HG03378 (cell line): Measurements from ENCODE around the gene RNF220.

Source experiments
- ATAC-seq: cut with Tn5 transposase; IDR thresholded peaks from one replicate; pipeline ENCODE4 v1.9.1; 2021; ENCODE audit warnings: mild to moderate bottlenecking, moderate library complexity; ENCODE audit not compliant: unreplicated experiment

Gene RNF220

DNA sequence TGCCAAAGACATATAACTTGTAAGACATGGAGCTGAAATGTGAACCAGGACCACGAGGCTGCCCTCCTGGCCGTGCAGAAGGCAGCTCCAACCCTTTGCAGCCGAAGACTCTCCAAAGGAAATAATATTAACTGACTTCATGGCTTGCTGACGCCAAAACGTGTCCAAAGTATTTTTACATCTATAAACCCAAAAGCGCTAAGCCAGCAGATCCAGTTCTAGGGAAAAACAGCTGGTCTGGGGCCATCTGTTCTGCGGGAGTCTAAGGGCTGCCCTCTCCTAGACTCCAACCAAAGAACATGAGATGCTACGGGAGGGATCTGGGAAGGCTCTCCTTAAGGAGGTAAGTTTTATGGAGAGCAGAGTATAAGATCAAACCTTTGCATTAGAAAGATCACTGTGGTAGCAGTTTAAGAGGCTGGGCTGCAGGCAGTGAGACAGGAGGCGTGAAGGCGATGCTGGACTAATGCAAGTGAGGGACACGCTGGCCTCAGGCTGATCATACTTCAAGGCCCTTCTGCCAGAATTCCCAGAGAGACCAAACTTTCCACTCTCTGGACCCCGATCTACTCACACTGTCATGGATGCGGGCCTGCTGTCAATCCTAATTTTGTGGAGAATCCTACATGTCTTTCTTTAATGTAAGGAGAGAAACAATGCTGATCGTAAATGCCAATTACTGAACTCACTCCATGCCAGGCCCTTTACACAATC, 268.1 kb downstream of the RNF220 start:
- ATAC-seq, result no peak

DNA sequence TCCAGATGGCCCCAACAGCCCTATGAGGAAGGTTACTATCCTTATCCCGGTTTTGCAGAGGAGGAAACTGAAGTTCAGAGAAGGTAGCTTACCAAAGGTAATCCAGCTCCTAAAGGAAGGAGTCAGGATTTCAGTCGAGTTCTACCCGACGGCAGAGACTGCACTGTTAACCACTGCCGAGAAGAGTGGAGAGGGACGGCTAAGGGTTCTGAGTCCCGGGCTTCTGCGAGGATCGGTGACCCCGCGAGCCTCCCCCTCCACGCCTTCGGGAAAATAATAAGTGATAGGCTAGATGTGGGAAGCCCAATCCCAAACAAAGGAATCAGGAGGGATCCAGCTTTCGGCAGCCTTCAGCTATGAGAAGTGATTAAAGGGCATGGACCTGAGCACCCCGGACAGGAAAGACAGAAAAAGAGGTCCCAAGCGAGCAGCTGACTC, 268.6 kb downstream of the RNF220 start:
- peak; percentile 2 for ATAC-seq

DNA sequence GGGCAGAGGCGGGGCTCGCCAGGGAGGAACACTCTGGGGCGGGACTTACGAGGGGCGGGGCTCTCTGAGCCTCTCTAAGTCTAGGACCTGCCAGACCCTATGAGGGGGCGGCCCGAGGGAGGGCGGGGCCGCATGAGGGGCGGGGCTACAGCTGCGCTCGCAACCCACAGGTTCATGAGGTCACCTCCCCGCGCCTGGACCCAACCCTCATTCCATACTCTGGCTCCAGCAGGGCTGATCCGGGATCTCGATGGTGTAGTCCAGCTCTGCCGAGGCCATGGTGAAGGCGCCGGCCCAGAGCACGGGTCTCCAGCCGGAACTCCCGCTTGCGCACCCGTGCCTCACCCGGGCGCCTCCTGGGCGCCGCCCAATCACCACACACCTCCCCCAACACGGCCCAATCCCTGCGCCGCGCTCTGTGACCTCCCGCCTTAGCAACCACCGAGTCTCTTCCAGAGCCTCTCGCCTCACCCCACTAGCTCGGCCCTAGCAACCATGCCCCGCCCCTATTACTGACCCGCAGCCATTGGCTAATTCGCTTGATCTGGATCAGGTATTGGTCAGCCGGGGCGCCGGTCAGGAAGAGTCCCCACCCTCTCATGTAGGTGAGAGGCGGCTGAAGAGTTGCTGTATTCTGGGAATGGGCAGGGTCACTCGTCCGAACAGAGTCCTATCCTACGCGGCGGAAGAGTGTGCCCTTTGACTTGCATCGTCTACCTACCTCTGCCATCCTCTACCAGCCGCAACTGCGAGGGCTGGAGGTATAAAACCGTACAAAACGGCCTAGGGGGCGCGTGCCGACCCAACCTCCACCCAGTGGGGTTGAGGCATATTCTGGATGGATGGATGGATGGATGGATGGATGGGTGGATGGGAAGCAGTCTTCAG, 269.3 kb downstream of the RNF220 start, which contains the start of the genes ARMH1 and TMEM53:
ARMH1 (plus strand) TSS at position 602 of the 888 bp plus-strand sequence. CDS start 14,984 bp downstream, outside the sequence.
TMEM53 (minus strand) TSS at position 369 of the 888 bp plus-strand sequence; CDS start at position 279, 90 bp downstream.
- peak; percentile 89 for ATAC-seq

DNA sequence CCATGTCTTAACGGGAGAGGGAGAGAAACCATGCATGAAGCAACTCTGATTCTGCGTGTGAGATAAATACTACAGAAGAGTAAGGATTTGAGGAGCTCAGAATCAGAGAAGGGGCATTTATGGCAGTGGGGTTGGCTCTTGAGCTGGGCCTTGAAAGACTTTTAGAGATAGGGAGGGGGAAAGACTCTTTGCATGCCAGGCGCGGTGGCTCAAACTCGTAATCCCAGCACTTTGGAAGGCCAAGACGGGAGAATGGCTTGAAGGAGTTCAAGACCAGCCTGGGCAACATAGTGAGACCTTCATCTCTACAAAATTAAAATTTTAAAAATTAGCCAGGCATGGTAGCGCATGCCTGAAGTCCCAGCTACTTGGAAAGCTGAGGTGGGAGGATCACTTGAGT, 270.1 kb downstream of the RNF220 start:
- ATAC-seq, result no peak

DNA sequence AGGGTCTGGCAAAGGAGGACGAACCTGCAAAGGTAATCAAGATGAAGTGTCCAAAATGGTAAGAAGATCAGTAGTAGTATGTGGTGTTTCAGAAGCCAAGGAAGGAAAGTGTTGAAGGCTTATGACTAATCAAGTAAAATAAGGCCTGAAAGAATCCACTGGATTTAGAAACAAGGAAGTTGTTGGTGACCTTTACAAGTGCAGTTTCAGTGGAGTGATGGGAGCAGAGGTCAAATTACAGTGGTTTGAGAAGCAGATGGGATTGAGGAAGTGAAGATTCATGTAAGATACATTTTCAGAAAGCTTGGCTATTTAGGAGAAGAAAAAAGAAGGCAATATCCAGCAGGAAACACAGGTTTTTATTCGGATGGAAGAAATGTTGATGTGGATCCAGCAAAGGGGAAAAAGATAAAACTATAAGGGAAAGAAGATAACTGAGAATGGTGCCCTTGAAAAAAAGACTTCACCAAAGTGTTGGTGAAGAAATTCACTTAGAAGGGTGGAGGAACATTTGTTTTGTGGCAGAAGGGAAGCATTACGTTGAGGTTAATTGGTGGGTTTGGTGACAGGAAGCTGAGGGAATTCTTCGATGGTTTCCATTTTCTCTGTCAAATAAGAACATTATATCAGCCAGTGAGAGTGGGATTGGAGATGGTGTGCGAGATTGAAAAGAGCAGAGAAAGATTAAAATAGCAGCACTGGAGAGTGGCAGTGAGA, 271.6 kb downstream of the RNF220 start:
- no peak for ATAC-seq

DNA sequence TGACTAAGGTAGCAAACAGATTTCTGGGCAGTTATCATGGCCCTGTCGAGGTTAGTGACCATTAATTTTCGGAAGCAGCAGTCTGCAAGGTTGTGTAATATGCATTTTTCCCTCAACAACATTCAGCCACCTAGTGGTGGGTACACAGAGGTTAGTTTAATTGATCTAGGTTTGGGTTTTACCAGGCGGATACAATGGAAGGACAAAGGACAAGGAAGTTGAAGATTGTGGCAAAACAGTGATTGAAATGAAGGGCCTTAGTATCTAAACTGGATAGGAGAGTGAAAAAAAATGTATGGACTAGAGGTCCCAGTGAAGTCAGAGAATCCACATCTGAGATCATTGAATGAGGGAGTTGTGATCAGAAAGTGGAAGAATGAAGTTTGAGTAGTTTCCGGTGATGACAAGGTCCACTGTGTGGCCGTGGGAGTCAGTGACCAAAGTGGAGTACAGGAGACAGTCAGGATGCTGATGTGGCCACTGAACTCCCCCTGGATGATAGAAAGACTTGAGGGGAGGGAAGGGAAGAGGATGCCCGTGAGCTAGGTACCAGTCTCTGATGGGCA, 272.2 kb downstream of the RNF220 start:
- ATAC-seq, result no peak

DNA sequence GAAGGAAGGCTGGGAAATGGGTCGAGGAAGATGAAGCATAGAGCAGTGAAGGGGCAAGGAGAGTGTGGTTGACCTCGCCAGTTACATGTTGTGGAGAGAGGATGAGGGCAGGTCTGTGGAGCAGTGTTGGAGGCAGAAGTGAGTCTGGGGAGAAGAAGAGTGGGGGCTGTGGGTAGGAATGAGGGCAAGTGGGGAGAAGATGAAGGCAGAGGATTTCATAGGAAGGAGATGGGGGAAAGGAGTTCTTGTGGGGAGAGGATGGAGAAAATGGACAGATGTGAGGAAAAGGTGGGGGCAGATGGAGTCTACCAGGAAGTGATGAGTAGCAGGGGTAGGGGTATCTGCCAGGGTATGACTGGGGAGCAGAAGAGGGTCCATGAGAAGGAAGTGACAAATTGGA, 273.1 kb downstream of the RNF220 start:
- no peak for ATAC-seq

DNA sequence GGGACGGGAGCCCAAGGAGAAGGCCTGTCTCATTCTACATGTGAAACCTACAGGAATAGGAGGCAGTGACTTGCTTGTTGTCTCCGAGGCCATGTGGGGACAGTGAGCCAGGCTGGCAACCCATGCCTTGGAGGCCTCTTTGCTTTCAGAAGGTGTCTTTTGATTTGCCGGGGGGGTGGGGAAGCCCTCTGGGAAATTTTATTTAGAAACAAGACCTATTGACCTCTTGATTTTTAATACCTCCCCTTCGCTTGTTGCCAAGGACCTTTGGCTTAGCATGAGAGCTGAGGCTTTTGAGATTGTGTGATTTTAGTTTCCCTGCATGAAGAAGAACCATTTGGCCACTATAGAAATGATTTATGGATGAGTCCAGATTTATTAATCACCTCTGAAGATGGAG, 273.6 kb downstream of the RNF220 start:
- no peak for ATAC-seq

DNA sequence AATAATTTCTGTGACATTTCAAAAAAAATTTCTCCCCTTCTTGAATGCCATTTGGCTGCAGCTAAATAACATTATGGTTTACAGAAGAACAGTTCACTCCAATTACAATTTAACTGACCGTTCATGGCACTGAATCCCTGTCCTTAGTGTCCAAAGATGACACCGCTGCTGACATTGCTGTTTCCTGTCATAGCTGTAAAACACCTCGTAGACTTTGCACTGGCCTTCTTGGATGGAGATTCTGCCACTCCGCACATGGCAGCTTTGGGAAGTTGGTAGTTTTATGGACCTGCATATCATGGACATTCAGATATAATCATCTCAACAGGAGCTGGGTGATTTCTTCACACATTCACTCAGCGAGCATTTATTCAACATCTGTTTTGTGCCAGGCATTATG, 274.4 kb downstream of the RNF220 start:
- no peak for ATAC-seq

DNA sequence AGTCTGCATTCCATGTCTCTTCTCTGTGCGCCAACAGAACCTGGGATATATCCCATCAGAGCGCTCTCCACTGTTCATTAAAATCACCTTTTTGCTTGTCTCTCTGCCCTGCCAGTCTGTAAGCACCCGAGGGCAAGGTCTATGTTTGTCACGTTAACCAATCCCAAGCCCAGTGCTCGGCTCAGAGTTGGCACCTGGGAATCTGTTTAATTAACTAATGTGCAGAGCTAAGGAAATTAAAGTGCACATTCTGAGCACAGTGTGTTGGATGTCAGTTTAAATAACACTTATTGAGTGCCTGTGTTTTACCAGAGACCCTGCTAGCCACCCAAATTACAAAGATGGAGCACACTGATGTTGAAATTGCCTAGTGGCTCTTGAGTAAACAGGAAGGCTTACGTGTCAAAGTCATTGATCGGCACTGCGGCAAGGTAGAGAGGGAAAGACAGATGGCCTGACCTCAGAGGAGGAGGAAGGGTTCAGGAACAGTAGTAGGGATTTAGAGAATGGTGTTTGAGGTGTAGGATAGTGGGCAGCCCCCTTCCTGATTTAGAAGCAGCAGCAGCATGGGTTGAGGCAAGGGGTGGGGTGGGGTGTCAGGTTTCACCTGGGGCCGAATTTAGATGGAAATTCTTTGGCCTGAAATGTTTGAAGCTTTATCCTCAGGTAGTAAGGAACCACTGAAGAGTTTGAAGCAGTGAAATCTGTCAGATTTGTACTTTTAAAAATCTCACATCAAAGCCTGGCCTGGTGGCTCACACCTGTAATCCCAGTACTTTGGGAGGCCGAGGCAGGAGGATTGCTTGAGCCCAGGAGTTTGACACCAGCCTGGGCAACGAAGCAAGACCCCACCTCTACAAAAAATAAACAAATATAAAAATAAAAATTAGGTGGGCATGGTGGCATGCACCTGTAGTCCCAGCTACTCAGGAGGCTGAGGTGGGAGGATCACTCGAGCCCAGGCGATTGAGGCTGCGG, 277.1 kb downstream of the RNF220 start:
- ATAC-seq, result no peak

DNA sequence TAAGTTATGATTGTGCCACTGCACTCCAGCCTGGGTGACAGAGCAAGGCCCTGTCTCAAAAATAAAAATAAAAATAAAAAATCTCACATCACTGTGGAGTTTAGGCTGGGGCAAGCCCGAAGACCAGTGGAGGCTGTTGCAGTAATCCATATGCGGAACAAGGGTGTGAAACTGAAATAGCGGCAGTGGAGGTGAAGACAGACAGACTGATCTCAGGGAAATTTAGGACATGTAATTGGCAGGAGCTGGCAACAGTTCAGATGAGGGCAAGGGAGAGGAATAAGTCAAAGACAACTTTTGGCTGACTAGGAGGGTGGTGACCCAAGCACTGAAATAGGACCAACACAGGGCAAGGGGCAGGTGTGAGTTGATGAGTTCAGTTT, 277.8 kb downstream of the RNF220 start:
- no peak for ATAC-seq

DNA sequence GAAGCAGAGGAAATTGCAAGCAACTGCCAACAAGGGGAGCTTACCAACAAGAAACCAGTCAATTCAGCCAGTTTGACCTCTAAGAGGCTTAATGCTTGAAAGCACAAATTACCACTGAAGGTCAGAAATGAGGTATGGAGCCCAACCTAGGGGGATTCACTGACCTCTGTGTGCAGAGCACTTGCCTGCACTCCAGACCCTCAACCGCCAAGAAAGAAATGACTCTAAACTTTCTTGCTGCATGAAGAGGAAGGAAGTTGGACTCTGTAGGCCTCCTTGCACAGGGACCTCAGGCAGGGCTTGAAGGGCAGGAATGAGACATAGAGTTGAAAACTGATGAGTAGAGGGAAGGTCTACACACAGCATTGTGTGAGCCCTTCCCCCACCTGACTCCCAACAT, 279.5 kb downstream of the RNF220 start:
- ATAC-seq, result peak; percentile 72

DNA sequence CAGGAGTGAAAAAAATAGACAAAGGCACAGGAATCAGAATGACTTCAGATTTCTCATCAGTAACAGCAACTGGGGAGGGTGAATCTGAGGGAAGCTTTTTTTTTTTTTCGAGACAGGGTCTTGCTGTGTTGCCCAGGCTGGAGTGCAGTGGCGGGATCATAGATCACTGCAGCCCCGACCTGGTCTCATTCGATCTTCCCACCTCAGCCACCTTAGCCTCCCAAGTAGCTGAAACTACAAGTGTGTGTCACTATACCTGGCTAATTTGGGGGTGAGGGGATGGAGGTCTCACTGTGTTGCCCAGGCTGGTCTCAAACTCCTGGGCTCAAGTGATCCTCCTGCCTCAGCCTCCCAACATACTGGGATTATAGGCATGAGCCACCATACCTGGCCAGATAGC, 280.2 kb downstream of the RNF220 start:
- ATAC-seq, result no peak

DNA sequence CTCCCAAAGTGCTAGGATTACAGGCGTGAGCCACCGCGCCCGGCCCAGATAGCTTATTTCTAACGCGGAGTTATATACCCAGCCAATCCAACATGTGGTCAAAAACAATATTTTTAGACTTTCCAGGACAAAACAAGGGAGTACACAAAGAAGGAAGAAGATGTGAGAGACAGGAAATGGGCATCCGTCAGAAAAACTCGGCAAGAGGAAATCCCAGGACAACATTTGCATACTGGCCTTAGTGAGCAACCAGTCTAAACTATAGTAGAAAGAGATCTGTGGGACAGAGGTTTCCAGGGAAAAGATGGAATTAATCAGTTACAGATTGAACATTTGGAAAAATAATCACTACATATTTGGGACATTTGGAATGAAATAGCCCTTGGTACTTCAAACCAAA, 280.8 kb downstream of the RNF220 start:
- ATAC-seq, result no peak

DNA sequence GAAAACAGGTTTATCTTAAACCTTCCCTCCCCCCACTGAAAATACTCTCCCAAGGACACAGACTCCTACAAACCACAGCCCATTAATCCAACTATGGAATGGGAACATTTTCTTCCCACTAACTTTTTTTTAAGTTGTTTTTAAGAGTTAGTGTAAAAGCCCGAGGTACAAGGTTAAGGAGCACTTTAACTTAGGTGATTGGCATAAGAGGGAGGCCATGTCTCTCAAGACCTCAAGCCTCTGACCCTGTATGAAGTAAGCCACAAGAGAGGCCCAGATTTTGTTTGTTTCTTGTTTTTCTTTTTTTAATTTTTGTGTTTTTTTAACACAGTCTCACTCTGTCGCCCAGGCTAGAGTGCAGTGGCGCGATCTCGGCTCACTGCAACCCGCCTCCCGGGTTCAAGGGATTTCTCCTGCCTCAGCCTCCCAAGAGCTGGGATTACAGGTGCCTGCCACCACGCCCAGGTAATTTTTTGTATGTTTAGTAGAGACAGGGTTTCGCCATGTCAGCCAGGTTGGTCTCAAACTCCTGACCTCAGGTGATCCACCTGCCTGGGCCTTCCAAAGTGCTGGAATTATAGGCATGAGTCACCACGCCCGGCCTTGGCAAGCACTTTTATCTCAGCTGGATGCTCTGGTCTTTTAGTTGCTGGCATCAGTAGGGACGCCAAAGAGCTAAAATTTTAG, 283.8 kb downstream of the RNF220 start:
- no peak for ATAC-seq

DNA sequence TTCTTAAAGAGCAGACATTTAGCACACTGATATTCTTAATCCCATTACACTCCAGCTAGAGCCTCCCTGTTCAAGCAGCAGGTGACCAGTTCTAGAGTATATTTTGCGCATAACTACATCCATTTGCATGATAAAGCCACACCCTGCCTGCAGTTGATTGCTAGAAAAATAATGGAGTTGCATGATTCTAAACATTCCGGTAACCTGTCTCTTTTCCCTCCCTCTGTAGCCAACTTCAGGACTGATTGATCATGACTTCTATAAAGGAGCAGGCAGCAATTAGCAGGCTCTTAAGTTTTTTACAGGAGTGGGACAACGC, 284.4 kb downstream of the RNF220 start:
- ATAC-seq, result no peak

DNA sequence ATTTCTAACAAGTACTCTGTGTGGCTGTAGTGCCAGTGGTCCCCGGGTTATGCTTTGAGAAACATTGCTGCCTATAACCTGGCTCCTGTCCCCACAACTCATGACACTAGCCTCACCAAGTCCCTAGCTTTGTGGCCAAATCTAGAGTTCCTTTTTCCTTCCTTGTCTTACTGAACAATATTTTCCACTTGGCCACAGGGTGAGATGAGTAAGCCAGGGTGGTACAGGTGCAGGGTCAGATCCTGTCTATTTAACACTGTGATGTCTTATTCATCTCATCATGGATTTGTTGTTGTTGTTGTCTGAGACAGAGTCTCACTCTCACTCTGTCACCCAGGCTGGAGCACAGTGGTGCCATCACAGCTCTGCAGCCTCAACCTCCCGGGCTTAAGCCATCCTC, 288.1 kb downstream of the RNF220 start:
- no peak for ATAC-seq

DNA sequence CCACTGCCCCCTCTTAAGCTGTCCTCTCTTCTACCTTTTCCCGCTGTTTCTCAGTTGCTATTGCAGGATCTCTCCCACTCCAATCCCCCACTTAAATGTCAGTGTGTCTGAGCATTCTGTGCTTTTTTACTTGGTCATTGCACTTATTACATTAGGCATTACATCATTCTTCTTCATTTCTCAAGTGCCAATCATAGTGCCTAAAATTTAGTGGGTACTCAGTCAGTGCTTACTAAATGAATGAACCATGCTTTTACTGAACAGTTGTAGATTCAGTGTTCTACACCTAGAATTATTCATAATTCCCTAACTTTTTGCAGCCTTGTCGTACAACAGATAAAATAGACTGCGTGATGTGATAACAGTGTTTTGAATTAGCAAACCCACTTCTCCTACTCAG, 288.8 kb downstream of the RNF220 start:
- ATAC-seq, result no peak

DNA sequence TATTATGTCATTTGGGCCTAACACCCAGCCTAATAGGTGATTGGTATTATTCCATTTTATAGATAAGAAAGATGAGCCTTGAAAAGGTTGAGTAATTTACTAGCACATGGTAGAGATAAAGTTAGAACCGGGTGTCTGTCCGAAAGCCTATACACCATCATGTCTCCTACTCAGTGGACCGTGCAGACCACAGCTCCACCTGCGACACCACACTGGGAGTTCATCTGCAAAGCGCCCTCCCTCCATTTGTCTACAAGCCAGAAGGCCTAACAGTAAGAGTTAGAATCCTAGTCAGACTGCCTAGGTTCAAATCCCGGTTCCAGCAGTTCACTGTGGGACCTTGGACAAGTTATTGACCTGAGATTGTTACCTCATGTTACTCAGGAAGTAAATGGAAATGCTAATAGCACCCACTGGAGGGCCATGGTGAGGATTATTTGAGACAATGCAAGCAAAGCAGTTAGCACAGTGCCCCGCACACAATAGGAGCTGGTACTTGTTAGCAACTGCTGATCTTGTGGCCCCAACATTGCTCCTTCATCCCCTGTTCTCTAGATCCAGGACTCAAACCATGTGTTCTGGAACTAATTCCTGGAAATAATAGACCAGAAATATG, 289.9 kb downstream of the RNF220 start:
- peak; percentile 47 for ATAC-seq
